ENCODE data around the gene ACER1.
A peak's percentile ranks its signal among the peaks of the same experiment; 100 is the strongest.
"Not testable (repeated sequence)": the region's sequence is repeated elsewhere in the genome, so short reads cannot be mapped to it uniquely, and the experiment has no call there.

ACER1 gene

DNA sequence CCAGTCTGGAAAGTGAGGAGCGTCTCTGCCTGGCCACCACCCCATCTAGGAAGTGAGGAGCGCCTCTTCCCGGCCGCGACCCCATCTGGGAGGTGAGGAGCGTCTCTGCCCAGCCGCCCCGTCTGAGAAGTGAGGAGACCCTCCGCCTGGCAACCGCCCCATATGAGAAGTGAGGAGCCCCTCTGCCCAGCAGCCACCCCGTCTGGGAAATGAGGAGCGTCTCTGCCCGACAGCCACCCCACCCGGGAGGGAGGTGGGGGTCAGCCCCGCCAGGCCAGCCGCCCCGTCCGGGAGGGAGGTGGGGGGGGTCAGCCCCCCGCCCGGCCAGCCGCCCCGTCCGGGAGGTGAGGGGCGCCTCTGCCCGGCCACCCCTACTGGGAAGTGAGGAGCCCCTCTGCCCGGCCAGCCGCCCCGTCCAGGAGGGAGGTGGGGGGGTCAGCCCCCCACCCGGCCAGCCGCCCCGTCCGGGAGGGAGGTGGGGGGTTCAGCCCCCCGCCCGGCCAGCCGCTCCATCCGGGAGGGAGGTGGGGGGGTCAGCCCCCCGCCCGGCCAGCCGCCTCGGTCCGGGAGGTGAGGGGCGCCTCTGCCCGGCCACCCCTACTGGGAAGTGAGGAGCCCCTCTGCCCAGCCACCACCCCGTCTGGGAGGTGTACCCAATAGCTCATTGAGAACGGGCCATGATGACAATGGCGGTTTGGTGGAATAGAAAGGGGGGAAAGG lies 22.1 kb upstream of the ACER1 start:
- not testable (repeated sequence) for DNase-seq

GRCh38 chr19:6354098-6354674 lies 20.8 kb upstream of the ACER1 start:
- peak; percentile 40 for DNase-seq

DNA sequence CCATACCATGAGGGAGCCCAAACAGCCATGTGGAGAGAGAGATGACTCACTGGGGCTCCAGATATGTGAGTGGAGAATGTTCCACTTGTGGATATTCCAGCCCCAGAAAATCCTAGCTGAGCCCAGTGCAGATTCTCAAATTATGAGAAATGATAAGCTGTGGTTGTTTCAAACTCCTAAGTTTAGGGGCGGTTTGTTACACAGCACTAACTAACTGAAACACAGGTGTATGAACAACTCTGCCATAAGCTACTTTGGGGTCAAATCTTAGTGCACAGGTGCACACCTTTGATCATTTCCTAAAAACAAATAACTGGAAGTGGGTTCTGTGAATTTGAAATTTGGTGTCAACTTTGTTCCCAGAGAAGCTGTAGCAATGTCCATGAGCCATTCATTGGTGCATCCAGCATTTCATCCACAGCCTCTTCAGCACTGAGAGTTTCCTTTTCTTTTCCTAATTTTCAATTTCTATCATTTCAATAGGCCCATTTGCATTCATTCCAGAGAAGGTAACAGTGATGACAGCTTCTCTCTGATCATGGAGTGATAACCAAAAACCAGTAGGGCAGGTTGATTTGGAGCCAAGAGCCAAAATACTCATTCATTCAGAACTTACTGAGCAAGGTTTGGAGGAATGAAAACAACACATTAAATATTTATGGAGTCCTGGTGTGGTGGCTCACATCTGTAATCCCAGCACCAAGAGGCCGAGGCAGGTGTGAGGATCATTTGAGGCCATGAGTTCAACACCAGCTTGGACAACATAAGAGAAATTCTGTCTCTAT lies 19.2 kb upstream of the ACER1 start:
- no peak for DNase-seq

DNA sequence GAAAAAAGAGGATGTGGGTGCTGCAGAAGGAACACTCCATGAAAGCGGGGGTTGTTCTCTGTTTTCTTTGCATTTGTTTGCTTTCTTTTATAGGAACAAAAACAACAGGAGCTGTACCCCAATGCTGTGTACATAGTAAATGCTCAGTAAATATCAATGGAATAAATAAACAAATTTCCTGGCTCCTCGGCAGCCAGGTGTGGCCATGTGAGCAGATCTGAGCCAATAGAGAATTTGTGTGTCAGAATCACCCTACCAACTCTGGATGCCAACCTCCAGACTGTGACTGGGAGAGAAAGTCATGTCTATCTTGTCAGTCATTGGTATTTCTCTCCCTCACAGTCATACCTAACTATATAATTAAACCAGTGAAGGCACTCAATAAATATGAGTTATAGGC lies 17.3 kb upstream of the ACER1 start:
- DNase-seq, result no peak

DNA sequence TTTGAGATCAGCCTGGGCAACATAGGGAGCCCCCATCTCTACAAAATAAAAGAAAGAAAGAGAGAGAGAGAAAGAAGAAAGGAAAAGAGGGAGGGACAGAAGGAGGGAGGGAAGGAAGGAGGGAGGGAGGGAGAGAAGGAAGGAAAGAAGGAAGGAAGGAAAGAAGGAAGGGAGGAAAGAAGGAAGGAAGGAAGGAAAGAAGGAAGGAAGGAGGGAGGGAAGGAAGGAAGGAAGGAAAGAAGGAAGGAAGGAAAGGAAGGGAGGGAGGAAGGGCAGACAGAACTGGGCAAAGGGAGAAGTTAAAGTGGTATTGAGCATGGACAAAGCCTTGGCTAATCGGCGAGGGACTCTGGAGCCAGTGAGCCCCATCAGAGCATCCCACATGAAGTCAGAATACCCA lies 15.9 kb upstream of the ACER1 start:
- not testable (repeated sequence) for DNase-seq

GRCh38 chr19:6343462-6343861 lies 10.1 kb upstream of the ACER1 start:
- peak; percentile 28 for DNase-seq

DNA sequence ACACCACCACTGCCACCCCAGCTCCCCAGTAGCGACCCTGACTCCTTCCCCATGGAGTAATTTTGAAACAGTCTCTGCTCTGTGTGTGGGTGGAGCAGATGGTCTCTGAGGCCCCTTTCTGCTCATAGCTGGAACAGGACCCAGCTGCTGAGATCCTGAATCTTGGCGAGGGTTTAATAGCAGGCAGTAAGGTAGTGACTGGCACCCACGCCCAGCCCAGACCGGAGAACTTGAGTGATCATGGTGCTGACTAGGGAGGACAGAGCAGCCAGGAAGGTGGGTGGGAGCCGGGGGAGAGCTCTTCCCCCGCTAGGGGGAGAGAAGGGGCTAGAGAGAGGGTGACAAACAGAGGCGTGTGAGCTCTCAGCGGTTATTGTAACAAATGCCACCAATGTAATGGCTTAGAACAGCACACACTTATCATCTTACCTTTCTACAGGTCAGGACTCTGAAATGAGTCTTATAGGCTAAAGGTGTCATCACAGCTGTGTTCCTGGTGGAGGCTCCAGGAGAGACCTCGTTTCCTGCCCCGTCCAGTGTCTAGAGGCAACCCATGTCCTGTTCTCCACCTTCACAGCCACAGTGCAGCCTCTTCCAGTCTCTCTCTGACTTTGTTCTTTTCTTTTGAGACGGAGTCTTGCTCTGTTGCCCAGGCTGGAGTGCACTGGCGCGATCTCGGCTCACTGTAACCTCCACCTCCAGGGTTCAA lies 7.2 kb upstream of the ACER1 start:
- DNase-seq, result no peak

GRCh38 chr19:6334490-6335285 lies 1.3 kb upstream of the ACER1 start:
- DNase-seq, result no peak

- no peak for DNase-seq
These were observed 6.6 kb downstream of the ACER1 start for GRCh38 chr19:6326815-6327214.

DNA sequence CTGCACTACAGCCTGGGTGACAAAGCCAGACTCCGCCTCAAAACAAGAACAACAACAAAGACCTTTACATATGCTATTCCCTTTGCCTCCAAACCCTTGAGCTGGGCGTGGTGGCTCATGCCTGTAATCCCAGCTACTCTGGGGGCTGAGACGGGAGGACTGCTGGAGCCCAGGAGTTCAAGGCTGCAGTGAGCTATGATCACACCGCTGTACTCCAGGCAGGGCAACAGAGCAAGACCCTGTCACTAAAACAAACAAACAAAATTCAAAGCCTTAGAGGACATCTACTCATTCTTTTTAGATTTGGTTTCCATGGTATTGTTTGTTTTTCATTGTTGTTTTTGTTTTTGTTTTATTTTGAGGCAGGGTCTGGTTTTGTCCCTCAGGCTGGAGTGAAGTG lies 7.8 kb downstream of the ACER1 start:
- DNase-seq, result no peak

DNA sequence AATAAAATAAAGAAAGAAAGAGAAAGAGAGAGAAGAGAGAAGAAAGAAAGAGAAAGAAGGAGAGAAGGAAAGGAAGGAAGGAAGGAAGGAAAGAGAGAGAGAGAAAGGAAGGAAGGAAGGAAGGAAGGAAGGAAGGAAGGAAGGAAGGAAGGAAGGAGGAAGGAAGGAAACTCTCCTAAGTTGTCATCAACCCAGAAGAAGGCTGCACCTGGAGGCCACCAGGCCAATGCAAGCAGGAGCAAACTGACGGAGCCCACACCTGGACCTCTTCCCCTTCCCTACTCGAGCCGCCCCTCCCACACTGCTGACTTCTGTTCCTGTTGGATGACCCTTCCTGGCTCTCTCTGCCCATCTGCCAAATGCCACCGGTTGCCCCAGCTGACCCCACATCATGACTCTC lies 8.7 kb downstream of the ACER1 start:
- no peak for DNase-seq

DNA sequence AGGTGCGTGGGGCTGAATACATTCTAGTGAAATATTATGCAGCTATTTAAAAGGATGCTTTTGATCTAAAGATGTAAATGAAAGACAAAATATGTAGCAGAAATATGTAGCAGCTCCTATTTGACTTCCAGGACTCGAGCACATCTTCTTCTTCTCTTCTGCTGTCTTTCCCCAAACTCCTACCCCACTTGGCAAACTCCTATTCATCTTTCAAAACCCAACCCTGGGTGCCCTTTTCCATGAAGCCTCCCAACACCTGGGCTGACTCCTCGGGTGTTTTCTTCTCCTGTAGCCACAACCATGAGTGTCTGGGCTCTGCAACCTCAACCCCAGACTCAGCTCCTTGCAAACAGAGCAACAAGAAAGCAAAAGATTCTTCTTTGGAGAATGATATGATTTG lies 11.1 kb downstream of the ACER1 start:
- no peak for DNase-seq

DNA sequence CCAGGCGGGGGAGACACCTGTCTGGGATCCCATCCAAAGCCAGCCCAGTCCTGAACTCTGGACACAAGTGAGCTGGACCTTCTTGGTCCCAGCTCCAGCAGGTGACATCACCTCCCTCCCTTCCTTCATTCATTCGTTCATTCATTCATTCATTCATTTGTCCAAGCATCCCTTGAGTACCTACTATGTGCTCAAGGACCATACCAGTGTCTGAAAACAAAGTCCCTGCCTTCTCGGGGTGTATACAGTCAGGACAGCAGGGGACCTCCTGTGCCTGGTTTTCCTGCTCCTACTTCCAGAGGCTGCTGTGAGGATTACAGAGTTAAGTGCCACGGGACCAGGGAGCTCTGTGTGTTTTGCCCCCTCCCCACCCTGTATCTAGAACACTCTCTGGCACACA lies 14.0 kb downstream of the ACER1 start:
- DNase-seq, result no peak

- no peak for DNase-seq
These were observed 14.6 kb downstream of the ACER1 start for GRCh38 chr19:6318772-6319171.

DNA sequence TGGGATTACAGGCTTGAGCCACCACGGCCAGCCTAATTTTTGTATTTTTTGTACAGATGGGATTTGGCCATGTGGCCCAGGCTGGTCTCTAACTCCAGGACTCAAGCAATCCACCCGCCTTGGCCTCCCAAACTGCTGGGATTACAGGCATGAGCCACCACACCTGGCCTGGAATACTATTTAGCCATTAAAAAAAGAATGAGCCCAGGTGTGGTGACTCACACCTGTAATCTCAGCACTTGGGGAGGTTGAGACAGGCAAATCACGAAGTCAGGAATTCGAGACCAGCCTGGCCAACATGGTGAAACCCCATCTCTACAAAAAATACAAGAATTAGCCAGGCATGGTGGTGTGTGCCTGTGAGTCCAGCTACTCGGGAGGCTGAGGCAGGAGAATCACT lies 17.8 kb downstream of the ACER1 start:
- DNase-seq, result not testable (repeated sequence)

DNA sequence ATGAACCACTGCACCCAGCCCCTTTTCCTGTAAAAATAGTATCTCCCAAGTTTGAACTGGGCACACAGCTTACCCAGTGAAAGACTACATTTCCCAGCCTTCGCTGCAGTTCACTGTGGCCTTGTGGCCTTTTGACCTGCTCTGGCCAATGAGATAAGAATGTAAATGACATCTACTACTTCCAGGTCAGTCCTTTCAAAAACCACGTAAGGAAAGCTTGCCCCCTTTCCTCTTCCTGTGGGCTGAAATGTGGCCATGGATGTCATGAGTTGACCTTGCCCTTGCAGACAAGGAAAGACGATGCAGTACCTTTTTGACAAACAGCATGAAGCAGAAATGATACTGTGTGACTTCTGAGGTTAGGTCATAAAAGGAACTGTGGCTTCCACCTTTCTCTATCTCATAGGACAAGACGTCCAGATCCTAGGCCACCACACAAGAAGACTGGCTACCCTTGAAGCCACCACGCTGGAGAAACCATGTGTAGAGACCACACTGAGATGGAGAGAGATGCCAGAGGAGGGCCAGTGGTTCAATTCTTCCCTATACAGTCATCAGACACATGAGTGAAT lies 19.9 kb downstream of the ACER1 start:
- peak; percentile 28 for DNase-seq

DNA sequence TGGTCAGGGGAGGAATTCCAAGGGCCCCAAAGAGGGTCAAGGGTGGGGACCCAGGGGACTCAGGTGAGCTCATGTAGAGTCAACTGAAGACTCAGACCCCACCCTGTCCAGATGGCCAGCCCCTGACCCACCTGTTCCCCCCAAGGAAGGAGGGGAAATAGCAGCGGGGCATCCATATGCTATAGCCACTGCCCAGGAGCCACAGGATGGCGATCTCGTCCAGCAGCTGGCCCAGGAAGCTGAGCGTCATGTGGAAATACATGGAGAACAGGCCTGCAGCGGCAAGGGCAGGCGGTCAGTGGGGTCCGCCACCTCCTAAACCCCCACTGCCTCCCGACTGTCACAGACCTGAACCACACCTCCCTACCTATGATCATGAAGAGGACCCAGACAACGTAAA lies 21.4 kb downstream of the ACER1 start:
- DNase-seq, result no peak

GRCh38 chr19:6298413-6298812 lies 35.0 kb downstream of the ACER1 start:
- DNase-seq, result no peak

GRCh38 chr19:6297202-6297601 lies 36.2 kb downstream of the ACER1 start:
- DNase-seq, result no peak

GRCh38 chr19:6292006-6292405 lies 41.4 kb downstream of the ACER1 start:
- peak; percentile 27 for DNase-seq

DNA sequence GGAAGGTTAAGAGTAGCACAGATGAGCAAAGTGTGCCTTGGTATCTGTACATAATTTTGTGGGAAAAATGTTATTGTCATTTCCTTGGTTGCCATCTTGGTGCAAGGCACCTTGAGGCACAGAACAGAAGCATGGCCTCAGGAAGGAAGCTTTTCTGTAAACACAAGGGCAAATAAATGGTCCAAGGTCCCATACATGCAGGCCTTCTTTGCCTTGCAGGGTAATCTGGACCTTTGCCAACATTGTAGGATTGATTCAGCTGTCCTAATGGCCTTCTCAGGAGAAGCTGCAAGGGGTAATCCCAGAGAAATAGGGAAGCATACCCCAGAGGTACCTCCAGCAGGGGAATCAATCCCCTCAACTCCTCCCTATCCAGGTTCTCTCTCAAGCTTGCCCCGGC lies 44.7 kb downstream of the ACER1 start:
- no peak for DNase-seq

DNA sequence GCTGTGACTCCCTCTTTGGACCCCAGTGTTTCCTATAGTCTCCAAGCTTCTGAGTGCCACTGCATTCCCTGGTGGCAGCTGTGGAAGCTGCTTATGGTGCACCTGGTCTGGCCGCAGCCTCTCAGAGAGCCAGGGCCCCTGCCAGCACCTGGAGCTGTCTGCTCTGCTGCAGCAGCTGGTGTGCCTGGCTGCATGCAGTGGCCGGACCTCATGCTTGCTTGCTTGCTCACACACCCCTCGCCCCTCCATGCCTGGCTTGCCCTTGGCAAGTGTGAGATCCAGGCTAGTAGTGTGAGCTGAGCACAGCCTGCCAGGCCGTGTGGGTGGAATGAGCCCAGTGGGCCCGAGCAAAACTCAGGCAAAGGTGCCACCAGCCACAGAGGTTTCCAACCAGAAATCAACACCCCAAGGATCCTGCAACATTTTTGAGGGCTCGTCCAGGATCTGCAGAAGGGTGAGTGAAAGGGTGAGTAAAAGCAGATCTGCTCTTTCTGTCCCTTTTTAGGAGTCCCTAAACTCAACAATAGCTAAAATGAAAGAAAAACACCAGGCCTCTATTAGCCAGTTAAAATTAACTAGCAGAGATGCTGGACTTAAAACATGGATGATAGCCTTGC lies 46.0 kb downstream of the ACER1 start:
- no peak for DNase-seq
